OCI-LY3 (cell line): Measurements from ENCODE around the gene KLHL40.

ENCODE experiments used
- H2AFZ ChIP-seq: fragments of 200-600, 300-600 bp; shearing (Covaris generic); 2 replicates; pipeline ENCODE4 v1.6.0; 2014; ENCODE audit warnings: antibody characterized with exemption, low read depth, low read length
- H3K27ac ChIP-seq: fragments of 200-600, 300-600 bp; sonication (generic); 2 replicates; pipeline ENCODE4 v1.5.1; 2014; ENCODE audit warnings: mild to moderate bottlenecking, low read length, moderate library complexity, mixed read lengths
- H3K27me3 ChIP-seq: fragments of 200-600, 300-600 bp; sonication (generic); 2 replicates; pipeline ENCODE4 v1.6.1; 2014; ENCODE audit warnings: low read depth, low read length, mixed read lengths
- H3K36me3 ChIP-seq: fragments of 200-600, 300-600 bp; sonication (generic); replicated peaks from 2 replicates; pipeline ENCODE3; 2014; ENCODE audit warnings: low read depth, low read length, mixed read lengths
- H3K4me1 ChIP-seq: fragments of 300-600, 200-600 bp; sonication (generic); 2 replicates; pipeline ENCODE4 v1.6.1; 2014; ENCODE audit warnings: low read length, mixed read lengths
- H3K4me2 ChIP-seq: fragments of 200-600, 300-600 bp; sonication (generic); 2 replicates; pipeline ENCODE4 v1.6.1; 2014; ENCODE audit warnings: low read length, mixed read lengths
- H3K4me3 ChIP-seq: fragments of 300-600, 200-600 bp; sonication (generic); 2 replicates; pipeline ENCODE4 v1.5.1; 2014; ENCODE audit warnings: antibody characterized with exemption, mild to moderate bottlenecking, low read length, moderate library complexity
- H3K79me2 ChIP-seq: fragments of 300-600, 200-600 bp; shearing (Covaris generic); 2 replicates; pipeline ENCODE4 v1.6.1; 2014; ENCODE audit warnings: mild to moderate bottlenecking, low read length, mixed read lengths
- H3K9ac ChIP-seq: fragments of 300-600, 200-600 bp; shearing (Covaris generic); 2 replicates; pipeline ENCODE4 v1.6.0; 2014; ENCODE audit warnings: mild to moderate bottlenecking, low read length, moderate library complexity
- H3K9me3 ChIP-seq: fragments of 200-600, 300-600 bp; shearing (Covaris generic); 2 replicates; pipeline ENCODE4 v1.6.1; 2014; ENCODE audit warnings: low read length, mixed read lengths; ENCODE audit not compliant: insufficient read depth
- H4K20me1 ChIP-seq: fragments of 200-600, 300-600 bp; sonication (generic); 2 replicates; pipeline ENCODE4 v1.6.1; 2016; ENCODE audit warnings: low read length, mixed read lengths; ENCODE audit not compliant: insufficient read depth
- CTCF ChIP-seq: fragments of 200-600, 300-600 bp; sonication (generic); IDR thresholded peaks from 2 replicates; pipeline ENCODE4 v1.5.1; 2014; ENCODE audit warnings: antibody characterized with exemption, low read length, low read depth
- EZH2phosphoT487 ChIP-seq: fragments of 200-600 bp; shearing (Covaris generic); IDR thresholded peaks from 2 replicates; pipeline ENCODE4 v1.6.1; 2018; ENCODE audit warnings: antibody characterized with exemption, mixed run types, low read depth

Gene KLHL40

DNA sequence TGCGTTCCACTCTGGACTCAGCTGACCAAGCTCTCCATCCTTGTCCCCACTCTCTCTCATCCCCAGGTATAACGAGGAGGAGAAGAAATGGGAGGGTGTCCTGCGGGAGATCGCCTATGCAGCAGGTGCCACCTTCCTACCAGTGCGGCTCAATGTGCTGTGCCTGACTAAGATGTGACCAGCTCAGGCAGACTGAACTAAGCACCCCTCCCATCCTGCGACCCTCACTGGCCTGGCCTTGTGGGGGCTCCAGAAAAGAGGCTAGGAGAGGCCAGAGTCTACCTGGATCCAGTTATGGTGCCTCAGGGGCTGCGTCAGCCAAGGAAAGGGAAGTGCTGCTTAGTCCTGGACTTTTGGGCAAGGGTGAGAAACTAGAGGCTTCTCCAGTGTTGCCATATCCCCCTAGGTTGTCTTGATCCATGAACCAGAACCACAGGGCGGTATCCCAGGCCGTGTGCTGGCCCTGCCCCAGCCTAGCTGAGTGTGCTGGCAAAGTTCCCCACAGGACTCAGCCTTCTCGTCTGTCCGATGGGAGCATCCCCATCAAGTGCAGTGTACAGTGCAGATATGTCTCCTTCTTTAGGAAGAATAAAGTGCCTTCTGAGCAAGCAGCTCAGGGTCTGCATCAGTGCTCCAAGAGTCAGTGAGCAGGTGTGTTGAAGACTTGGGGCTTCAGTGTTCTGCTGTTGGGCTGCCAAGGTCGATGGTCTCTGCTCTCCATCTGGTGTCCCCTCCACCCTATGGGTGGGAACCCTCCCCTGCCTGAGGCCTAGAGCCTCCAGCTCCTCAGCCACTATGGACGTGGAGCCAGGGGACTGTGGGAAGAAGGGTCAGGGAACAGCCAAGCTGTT lies 6.7 kb downstream of the KLHL40 start:
- H3K27me3 ChIP-seq, result peaks cover 30% of the 10 kb centered on the region
- TF ChIP-seq CTCF (no peak), EZH2phosphoT487 (no peak)
- no peak overlapping the region for H3K4me3 ChIP-seq
- no peaks in the 10 kb centered on the region for H3K4me1 ChIP-seq
- H3K79me2 ChIP-seq, result no peaks in the 10 kb centered on the region
- no peak overlapping the region for H3K27ac ChIP-seq
- H3K36me3 ChIP-seq, result no peaks in the 10 kb centered on the region
- H3K9ac ChIP-seq, result no peak overlapping the region
- no peak overlapping the region for H3K4me2 ChIP-seq
- no peaks in the 10 kb centered on the region for H3K9me3 ChIP-seq
- H4K20me1 ChIP-seq, result no peaks in the 10 kb centered on the region
- no peak overlapping the region for H2AFZ ChIP-seq

GRCh38 chr3:42692667-42693529 lies 7.6 kb downstream of the KLHL40 start:
- Histone ChIP-seq H3K4me3 (no peak overlapping the region), H3K79me2 (no peaks in the 10 kb centered on the region), H3K27me3 (peaks cover 30% of the 10 kb centered on the region), H3K9ac (no peak overlapping the region), H4K20me1 (no peaks in the 10 kb centered on the region), H3K4me1 (no peaks in the 10 kb centered on the region), H3K36me3 (no peaks in the 10 kb centered on the region), H3K9me3 (no peaks in the 10 kb centered on the region), H2AFZ (no peak overlapping the region), H3K4me2 (no peak overlapping the region), H3K27ac (no peak overlapping the region)
- TF ChIP-seq EZH2phosphoT487 (no peak), CTCF (no peak)

DNA sequence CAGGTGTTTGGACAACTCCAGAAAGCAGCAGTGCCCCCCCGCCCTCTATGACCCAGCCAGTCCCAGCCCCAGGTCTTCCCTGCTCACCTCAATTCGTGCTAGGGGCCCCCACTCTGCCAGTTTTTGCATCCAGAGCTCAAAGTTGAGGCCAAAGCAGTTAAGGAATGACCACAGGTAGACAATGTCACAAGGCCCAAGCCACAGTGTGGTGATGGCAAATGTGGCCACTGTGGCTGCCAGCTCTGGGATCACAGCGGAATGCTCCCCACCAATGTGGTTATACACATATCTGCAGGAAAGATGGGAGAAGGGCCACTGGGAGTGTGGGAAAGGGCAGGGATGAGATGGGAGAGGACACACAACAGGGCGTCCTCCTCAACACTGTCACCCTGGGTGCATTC lies 8.2 kb downstream of the KLHL40 start:
- H3K36me3 ChIP-seq, result no peaks in the 10 kb centered on the region
- H3K4me2 ChIP-seq, result no peak overlapping the region
- H3K9me3 ChIP-seq, result no peaks in the 10 kb centered on the region
- no peaks in the 10 kb centered on the region for H3K4me1 ChIP-seq
- no peaks in the 10 kb centered on the region for H4K20me1 ChIP-seq
- no peak overlapping the region for H3K4me3 ChIP-seq
- peaks cover 30% of the 10 kb centered on the region for H3K27me3 ChIP-seq
- no peak for TF ChIP-seq EZH2phosphoT487
- no peak for TF ChIP-seq CTCF
- H3K79me2 ChIP-seq, result no peaks in the 10 kb centered on the region
- no peak overlapping the region for H2AFZ ChIP-seq
- no peak overlapping the region for H3K9ac ChIP-seq
- no peak overlapping the region for H3K27ac ChIP-seq

GRCh38 chr3:42694366-42694765 lies 9.0 kb downstream of the KLHL40 start:
- Histone ChIP-seq H3K4me3 (no peak overlapping the region), H3K27me3 (peaks cover 30% of the 10 kb centered on the region), H3K9me3 (no peaks in the 10 kb centered on the region), H3K9ac (no peak overlapping the region), H2AFZ (no peak overlapping the region), H4K20me1 (no peaks in the 10 kb centered on the region), H3K4me1 (no peaks in the 10 kb centered on the region), H3K79me2 (no peaks in the 10 kb centered on the region), H3K27ac (no peak overlapping the region), H3K36me3 (no peaks in the 10 kb centered on the region), H3K4me2 (no peak overlapping the region)
- TF ChIP-seq EZH2phosphoT487 (no peak), CTCF (no peak)
